Right lobe of liver (tissue), 4 donors: Measurements from ENCODE around the gene MXRA5.

Experiments
- POLR2A ChIP-seq: fragments of 450-650 bp; IDR thresholded peaks from one replicate; pipeline ENCODE4 v1.6.1; 2017; ENCODE audit warnings: antibody characterized with exemption, mild to moderate bottlenecking
- TF ChIP-seq, protein P1 (sequence below), 4 donors: fragments of 200-600 bp in 3 of 4; fragments of 450-650 bp in 1 of 4; IDR thresholded peaks; one replicate each; pipeline versions ENCODE4 v1.5.1 to v1.8.0; 2016 to 2022; ENCODE audit warnings: antibody characterized with exemption in 4 of 4, mild to moderate bottlenecking in 2 of 4
- donor health status: DM: no; HTN: no; CAD: no.
- donor health status: DM: no; HTN: no; CAD: no.
- donor health status: DM: no; HTN: yes; CAD: no.

DNA sequence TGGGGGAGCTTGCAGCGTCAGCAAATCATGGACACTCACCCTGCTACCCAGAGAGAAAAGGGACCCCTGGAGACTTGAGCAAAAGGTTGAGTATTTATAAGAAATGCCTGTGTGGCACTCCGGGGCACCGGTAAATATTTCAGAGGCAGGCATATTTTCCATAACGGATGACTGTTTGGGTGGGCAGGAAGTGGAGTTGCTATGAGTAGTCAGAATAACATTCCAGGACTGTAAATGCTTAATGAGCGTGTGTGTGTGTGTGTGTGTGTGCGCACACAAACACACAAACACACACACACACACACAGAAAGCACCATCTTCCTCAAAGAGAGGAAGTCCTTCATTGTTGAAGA lies 74.6 kb downstream of the MXRA5 start:
- TF ChIP-seq, protein P1, sequence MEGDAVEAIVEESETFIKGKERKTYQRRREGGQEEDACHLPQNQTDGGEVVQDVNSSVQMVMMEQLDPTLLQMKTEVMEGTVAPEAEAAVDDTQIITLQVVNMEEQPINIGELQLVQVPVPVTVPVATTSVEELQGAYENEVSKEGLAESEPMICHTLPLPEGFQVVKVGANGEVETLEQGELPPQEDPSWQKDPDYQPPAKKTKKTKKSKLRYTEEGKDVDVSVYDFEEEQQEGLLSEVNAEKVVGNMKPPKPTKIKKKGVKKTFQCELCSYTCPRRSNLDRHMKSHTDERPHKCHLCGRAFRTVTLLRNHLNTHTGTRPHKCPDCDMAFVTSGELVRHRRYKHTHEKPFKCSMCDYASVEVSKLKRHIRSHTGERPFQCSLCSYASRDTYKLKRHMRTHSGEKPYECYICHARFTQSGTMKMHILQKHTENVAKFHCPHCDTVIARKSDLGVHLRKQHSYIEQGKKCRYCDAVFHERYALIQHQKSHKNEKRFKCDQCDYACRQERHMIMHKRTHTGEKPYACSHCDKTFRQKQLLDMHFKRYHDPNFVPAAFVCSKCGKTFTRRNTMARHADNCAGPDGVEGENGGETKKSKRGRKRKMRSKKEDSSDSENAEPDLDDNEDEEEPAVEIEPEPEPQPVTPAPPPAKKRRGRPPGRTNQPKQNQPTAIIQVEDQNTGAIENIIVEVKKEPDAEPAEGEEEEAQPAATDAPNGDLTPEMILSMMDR (IDR thresholded peaks at IDR 0.05) = no peak
- TF ChIP-seq POLR2A = no peak
